ENCODE results near the gene CEP89. TPM values are rescaled to one million over a fixed set of nuclear protein-coding genes. Genes with fewer than 3 reads are reported as not detected.
A peak's percentile ranks its signal among the peaks of the same experiment; 100 is the strongest.

CEP89 gene
- total RNA-seq, 1 experiment from 2014 or later, result 14.5 TPM

DNA sequence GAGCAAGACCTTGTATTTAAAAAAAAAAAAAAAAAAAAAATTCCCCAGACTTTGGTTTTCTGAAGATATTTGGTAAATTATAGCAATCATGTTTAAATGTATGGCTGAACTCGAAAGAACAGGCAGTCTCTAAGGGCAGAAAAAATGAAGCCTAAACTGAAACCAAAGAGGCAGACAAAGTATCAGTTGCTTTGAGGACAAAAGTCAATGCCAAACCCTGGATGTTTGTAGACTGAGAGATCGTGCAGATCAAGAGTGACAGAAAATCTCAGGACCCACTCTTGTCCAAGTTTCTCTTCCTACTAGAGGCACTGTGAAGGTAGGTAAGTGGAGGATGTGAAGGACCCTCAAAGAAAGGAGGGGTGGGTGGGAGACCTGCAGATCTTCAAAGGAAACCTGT is 91.1 kb downstream of the CEP89 start:
- no peaks in the 10 kb centered on the region for H3K27me3 ChIP-seq (replicated peaks; ENCODE audit: control insufficient read depth, insufficient read depth, low read length)
- peaks cover 11% of the 10 kb centered on the region for H3K4me1 Mint-ChIP-seq (ENCODE audit: low read depth, unreplicated experiment)
- no peaks in the 10 kb centered on the region for H3K9me3 ChIP-seq
- no peaks in the 10 kb centered on the region for H3K27me3 Mint-ChIP-seq (ENCODE audit: insufficient read depth, unreplicated experiment)
- no peak overlapping the region for H3K4me3 Mint-ChIP-seq (ENCODE audit: unreplicated experiment)
- H3K36me3 Mint-ChIP-seq (ENCODE audit: insufficient read depth, unreplicated experiment), result no peaks in the 10 kb centered on the region
- H3K36me3 ChIP-seq (ENCODE audit: control insufficient read depth, insufficient read depth, low read length), result no peaks in the 10 kb centered on the region
- H3K4me1 ChIP-seq, result no peaks in the 10 kb centered on the region; the same call in 1 of the 2 replicates
- POLR2A ChIA-PET, result no interaction called here
- H3K9me3 Mint-ChIP-seq (ENCODE audit: unreplicated experiment), result no peaks in the 10 kb centered on the region
- TF ChIP-seq, protein P1, sequence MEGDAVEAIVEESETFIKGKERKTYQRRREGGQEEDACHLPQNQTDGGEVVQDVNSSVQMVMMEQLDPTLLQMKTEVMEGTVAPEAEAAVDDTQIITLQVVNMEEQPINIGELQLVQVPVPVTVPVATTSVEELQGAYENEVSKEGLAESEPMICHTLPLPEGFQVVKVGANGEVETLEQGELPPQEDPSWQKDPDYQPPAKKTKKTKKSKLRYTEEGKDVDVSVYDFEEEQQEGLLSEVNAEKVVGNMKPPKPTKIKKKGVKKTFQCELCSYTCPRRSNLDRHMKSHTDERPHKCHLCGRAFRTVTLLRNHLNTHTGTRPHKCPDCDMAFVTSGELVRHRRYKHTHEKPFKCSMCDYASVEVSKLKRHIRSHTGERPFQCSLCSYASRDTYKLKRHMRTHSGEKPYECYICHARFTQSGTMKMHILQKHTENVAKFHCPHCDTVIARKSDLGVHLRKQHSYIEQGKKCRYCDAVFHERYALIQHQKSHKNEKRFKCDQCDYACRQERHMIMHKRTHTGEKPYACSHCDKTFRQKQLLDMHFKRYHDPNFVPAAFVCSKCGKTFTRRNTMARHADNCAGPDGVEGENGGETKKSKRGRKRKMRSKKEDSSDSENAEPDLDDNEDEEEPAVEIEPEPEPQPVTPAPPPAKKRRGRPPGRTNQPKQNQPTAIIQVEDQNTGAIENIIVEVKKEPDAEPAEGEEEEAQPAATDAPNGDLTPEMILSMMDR (IDR thresholded peaks at IDR 0.05; ENCODE audit: insufficient read depth in 1 of 2, low read depth in 1 of 2, low read length in 1 of 2, severe bottlenecking in 1 of 2, unreplicated experiment in 1 of 2), result no peak
- CTCF ChIA-PET, result no interaction called here
- H3K27ac Mint-ChIP-seq (ENCODE audit: unreplicated experiment), result no peak overlapping the region
- H3K4me3 ChIP-seq (ENCODE audit: low read depth, low read length), result no peak overlapping the region
- DNase-seq, result no peak
- BruUV-seq (replicated peaks), result no TSS peak
- intact Hi-C loops (cut with micrococcal nuclease; ENCODE audit: unreplicated experiment), result no loop called here

DNA sequence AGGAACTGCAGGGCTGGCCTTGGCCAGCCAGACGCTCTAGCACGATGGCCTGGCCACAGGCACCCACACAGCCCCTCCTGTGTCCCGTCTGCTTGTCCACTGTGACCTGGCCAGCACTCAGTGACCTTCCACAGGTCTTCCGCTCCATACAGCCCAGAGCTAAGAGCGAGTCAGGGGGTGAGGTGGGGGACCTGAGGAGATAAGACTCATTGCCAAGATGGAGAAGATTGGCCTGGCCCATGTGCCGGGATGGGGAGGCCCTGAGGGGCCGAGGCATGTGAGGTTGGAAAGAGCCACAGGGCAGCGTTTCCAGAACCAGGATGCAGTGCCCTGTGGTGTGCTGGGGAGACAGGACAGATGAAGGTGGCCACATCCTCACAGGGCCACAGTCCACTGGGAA is 92.0 kb downstream of the CEP89 start:
- no peaks in the 10 kb centered on the region for H3K36me3 Mint-ChIP-seq (ENCODE audit: insufficient read depth, unreplicated experiment)

DNA sequence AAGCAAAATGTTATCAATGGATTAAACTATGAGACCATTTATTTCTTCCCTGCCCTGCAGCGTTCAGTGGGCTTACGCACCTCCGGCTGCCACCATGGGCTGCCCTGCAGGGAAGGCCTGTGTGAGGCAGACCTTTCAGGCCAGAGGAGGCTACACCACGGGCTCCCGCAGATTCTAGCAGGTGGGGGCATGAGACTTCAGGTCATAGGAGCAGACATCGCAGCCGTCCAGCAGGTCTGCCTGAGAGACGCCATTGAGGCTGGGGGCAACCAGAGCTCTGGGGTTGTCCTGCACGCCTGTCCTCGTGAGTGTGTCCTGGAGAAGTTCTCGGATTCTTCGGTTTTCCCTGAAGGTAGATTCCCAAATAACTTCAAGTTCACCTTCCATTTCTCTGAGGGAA is 92.8 kb downstream of the CEP89 start:
- TF ChIP-seq, protein P1 (IDR thresholded peaks at IDR 0.05; ENCODE audit: insufficient read depth in 1 of 2, low read depth in 1 of 2, low read length in 1 of 2, severe bottlenecking in 1 of 2, unreplicated experiment in 1 of 2), result no peak
- intact Hi-C loops (cut with micrococcal nuclease; ENCODE audit: unreplicated experiment), result no loop called here
- no peaks in the 10 kb centered on the region for H3K27me3 Mint-ChIP-seq (ENCODE audit: insufficient read depth, unreplicated experiment)
- H3K4me1 ChIP-seq, result no peaks in the 10 kb centered on the region; the same call in 1 of the 2 replicates
- POLR2A ChIA-PET, result no interaction called here
- H3K27ac Mint-ChIP-seq (ENCODE audit: unreplicated experiment), result peak overlapping the region; percentile 24
- no TSS peak for BruUV-seq (replicated peaks)
- H3K9me3 ChIP-seq, result no peaks in the 10 kb centered on the region
- H3K4me1 Mint-ChIP-seq (ENCODE audit: low read depth, unreplicated experiment), result peaks cover 11% of the 10 kb centered on the region
- no peaks in the 10 kb centered on the region for H3K36me3 Mint-ChIP-seq (ENCODE audit: insufficient read depth, unreplicated experiment)
- H3K27me3 ChIP-seq (replicated peaks; ENCODE audit: control insufficient read depth, insufficient read depth, low read length), result no peaks in the 10 kb centered on the region
- no peak overlapping the region for H3K4me3 Mint-ChIP-seq (ENCODE audit: unreplicated experiment)
- CTCF ChIA-PET, result no interaction called here
- no peak for DNase-seq
- no peaks in the 10 kb centered on the region for H3K36me3 ChIP-seq (ENCODE audit: control insufficient read depth, insufficient read depth, low read length)
- H3K4me3 ChIP-seq (ENCODE audit: low read depth, low read length), result no peak overlapping the region
- H3K9me3 Mint-ChIP-seq (ENCODE audit: unreplicated experiment), result no peaks in the 10 kb centered on the region

More for the DNA sequence above, 92.0 kb downstream of the CEP89 start:
- H3K36me3 ChIP-seq (ENCODE audit: control insufficient read depth, insufficient read depth, low read length), result no peaks in the 10 kb centered on the region
- H3K27me3 ChIP-seq (replicated peaks; ENCODE audit: control insufficient read depth, insufficient read depth, low read length), result no peaks in the 10 kb centered on the region
- no TSS peak for BruUV-seq (replicated peaks)
- Mint-ChIP-seq H3K9me3 (ENCODE audit: unreplicated experiment) (no peaks in the 10 kb centered on the region), H3K27ac (ENCODE audit: unreplicated experiment) (peak overlapping the region; percentile 24), H3K4me1 (ENCODE audit: low read depth, unreplicated experiment) (peaks cover 11% of the 10 kb centered on the region), H3K27me3 (ENCODE audit: insufficient read depth, unreplicated experiment) (no peaks in the 10 kb centered on the region), H3K4me3 (ENCODE audit: unreplicated experiment) (no peak overlapping the region)
- TF ChIP-seq, protein P1 (IDR thresholded peaks at IDR 0.05; ENCODE audit: insufficient read depth in 1 of 2, low read depth in 1 of 2, low read length in 1 of 2, severe bottlenecking in 1 of 2, unreplicated experiment in 1 of 2), result no peak
- DNase-seq, result no peak
- ChIA-PET CTCF (no interaction called here), POLR2A (no interaction called here)
- H3K4me1 ChIP-seq, result no peaks in the 10 kb centered on the region; the same call in 1 of the 2 replicates
- intact Hi-C loops (cut with micrococcal nuclease; ENCODE audit: unreplicated experiment), result no loop called here
- H3K9me3 ChIP-seq, result no peaks in the 10 kb centered on the region
- H3K4me3 ChIP-seq (ENCODE audit: low read depth, low read length), result no peak overlapping the region

Measured in Caco-2 (cell line).